NCI-H128 (cell line): ENCODE measurements around the gene KREMEN1.

Source experiments
- DNase-seq: peaks from one replicate; lab custom pipeline; 2025; ENCODE audit not compliant: unreplicated experiment; lab: John Stamatoyannopoulos, UW

Gene KREMEN1

DNA sequence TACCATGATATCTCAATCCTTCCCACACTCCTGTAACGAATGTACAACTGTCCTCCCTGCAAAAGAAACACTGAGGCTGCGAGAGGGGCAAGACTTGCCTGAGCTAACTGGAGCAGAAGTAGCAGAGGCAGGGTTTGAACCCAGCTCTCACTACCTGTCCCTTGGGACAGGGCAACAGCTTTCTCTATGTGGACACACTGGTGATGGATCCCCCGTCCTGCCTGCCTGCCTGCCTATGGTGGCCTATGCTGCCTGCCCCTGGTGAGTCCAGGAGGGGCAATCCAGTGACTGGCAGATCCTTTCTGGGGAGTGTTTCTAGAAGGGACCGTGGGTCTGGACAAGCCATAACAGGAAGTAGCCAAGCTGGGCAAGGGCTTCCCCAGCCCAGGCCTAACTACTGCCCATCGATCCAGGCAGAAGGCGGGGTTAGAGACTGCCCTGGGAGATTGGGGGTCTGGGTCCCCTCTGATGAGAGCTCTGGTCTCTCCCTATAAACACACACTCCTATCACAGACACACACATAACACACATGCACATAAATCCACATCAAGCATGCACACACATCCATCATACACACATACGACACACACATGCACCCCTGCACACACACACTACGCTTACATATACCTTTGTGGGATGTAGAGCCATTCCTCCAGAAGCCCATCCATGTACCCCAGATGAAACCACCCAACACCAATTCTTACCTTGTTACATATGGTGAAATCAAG is 131.8 kb downstream of the KREMEN1 start:
- no peak for DNase-seq

DNA sequence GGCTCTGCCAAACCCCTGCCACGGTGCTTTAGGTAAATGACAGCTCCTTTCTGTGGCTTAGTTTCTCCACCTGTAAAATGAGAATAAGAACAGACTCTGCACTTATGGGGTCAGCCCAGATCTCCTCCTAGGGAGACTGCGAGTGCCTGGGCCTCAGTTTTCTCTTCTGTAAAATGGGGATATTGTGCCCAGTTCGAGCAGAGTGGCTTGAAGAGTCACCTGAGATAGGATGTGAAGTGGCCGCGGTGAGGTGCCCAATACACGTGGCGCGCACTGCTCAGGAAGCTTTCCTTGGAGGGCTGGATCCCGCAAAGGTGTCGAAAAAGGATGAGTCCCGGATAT is 132.4 kb downstream of the KREMEN1 start:
- no peak for DNase-seq

DNA sequence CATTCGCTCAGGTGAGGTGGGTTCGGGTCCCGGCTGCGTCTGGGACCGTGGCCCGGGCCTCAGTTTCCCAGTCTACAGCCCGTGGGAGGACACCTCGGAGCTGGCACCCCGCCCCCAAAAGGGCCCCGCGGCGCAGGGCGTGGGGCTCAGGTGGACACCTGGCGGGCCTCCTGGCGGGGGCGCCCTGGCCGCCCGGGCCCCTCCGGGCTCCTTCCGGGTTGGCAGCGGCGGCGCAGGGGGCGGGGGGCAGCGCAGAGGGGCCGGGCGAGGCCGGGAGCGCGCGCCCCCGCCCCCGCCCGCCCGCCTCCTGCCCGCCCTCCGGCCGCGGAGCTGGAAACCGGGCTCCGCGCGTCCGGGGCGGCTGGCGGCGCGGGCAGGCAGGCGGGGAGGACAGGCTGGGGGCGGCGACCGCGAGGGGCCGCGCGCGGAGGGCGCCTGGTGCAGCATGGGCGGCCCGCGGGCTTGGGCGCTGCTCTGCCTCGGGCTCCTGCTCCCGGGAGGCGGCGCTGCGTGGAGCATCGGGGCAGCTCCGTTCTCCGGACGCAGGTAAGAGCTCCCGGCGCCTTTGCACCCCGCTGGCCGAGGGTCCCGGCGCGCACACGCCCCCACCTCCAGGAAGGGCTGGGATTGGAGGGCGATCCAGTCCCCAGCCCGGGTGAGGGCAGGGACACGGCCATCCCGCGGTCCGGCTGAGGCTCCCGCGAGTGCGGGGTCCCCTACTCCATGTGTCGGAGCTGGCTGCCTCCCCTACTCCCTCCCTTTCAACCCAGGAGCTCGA is 132.9 kb downstream of the KREMEN1 start, which contains the start of gene EMID1:
Gene EMID1, plus strand, starts transcription at position 303 of the 778 bp plus-strand sequence. Its CDS starts 143 bp downstream, at position 446.
- DNase-seq: no peak

DNA sequence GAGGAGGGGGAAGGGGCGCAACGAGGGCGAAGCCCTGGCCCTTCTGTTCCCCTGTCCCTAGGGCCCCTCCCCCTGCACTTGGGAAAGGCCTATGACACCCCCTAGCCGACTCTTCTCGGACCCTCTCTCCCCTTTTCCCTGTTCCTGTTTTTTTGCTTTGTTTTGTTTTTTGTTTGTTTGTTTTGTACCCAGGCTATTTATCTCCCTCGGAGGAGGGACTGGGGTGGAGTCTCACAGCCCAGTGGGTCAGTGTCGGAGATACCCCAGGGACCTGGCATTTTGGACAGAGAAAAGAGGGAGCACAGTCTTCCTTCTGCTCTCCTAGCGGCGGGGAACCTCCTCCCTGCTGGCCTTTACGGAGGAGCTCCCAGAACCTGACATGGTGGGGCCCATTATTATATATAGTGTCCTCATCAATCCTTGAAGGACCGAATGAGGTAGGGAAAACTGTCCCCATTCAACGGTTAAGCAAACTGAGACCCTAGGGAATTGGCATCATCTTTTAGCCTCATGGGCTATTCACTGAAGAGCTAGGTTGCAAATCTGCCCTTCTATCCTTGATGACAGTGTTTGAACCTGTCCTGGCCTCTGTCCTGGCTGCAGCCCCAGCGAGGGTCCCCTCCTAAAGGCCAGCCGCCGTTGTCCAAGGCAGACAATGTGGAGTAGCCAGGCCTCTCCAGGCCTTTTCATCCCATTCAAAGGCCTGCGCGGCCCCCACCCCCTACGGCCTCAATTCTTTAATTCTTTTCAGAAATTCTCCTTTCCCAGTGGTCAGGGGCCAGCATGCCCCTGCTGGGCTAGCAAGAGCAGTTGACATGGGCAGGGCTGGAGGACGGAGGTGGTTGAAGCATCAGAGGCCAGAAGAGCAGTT is 133.8 kb downstream of the KREMEN1 start:
- DNase-seq: no peak

DNA sequence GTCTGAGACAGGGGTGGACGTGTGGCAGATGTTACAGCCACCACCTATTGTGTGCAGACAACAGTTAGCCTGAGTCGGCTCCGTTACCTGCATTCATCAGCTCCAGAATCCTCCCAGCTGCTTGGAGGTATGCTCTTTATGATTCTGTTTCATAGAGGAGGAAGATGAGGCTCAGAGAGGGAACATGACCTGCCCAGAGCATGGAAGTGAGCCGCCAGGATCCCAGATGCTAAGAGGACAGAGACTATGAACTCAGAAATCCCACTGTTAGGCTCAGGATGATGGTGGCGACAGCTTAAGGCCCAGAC is 134.4 kb downstream of the KREMEN1 start:
- no peak for DNase-seq

DNA sequence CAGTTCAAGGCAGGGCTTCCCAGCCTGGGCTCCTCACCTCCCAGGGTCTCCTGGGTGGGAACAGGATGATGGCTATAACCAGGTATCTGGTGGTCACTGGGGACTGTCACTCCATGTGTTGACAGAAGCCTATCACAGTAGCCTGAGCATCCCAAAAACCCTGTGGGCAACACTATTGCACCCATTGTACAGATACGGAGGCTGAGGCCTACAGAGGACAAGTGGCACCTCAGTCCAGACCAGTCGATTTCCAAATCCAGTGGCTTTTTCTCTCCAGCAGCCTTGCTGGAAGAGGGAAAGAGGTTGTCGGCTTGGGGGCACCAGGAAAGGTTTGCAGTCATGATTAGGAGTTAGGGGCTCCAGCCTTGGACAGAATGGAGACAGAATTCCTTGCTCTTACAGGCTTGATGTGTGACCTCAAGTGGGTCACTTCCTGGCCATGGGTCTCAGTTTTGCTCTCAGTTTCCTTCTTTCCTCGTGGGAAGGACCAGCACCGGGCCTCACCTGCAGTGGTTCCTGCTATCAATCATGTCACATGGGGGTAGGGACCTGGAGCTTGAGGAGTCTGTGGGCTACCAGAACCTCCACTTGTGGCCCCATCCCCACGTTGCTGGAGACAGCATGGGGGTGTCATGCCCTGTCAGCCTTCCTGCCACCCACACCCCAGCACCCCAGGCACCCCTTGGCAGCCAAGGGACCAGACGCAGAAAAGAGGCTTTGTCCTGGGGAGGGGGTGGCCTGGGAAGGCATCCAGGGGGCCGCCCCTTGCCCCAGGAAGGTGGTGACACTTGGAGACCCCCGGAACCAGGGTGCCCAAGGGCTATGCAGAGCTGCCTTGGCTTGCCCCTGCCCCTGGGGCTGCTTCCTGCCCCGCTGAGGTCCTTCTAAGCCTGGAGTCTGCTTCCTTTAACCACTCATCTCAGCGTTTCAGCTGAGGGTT is 135.0 kb downstream of the KREMEN1 start:
- DNase-seq: no peak

DNA sequence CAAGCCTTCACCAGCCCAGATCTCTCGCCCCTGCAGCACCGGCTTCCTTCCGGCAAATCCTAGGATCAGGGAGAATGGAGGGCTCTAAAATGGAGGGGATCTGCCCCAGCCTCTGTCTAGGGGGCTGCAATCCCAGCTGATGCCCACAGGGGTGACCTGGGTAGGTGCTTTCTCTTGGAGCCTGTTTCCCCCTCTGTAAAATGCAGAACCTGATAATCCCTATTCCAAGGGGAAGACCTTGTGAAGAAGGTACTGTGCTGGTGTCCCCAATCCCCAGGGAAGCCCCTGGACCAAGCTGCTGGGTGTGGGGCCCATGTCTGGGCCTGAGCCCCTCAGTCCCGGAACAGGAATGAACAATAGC is 135.6 kb downstream of the KREMEN1 start:
- no peak for DNase-seq

DNA sequence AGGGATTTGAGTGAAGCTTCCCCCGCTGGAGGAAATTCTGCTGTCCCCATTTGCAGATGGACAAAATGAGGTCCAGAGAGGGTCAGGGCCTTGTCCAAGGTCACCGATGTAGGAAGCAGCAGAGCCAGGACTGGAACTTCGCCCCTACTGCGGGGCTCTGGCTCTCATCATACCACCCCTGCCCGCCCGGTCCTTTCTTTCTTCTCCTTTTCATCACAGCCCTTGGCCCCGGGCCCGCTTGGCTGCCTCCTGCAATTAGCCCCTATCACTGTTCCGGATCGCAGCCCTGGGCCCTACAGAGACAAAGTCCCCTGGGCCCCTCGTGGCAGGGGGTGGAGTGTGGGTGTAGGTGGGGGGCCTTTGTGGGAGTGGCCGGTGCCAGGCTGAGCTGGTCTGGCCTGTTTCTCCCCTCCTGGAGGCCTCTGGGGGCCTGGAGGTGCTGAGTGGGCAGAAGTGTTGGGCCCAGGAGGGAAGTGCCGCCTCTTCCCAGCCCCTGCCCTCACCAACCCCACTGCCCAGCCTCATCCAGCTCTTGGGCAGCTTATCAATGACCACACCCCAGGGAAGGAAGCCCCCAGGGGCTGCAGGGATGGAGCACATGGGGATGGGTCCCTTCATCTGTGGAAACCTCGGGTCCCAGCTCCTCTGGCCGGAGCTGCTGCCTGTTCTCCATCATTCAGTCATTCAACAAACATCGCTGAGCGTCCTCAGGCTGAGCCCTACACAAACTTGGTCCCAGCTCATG is 136.2 kb downstream of the KREMEN1 start:
- DNase-seq: no peak

DNA sequence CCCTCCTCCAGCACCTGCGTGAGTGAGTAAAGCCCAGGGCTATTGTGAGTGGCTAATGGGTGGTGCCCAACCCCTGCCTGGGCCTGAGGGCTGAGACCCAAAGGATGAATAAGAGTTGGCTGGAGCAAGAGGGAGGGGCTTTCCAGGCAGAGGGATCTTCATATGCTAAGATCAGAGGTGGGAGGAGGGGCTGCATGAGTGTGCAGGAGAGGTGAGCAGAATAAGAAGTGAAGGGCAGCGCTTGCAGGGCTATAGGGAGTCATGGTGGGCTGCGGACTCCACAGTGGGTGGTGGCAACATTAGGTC is 136.7 kb downstream of the KREMEN1 start:
- no peak for DNase-seq

DNA sequence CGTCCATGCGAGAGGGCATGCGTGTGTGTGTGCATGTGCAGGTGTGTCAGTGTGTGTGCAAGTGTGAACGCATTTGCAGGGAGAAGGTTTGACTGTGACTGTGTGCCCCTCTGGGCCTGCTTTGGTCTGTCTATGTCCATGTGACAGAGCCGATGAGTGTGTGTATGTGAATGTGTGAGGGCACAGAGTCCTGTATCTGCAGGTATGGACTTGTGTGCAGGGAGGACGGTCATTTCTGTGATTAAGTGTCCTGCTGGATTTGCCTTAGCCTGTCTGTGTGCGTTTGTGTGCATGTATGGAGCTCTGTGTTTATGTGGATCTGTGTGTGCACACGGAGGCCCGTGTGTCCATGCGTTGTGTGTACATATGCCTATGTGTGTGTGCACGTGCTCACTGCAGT is 138.2 kb downstream of the KREMEN1 start:
- no peak for DNase-seq

DNA sequence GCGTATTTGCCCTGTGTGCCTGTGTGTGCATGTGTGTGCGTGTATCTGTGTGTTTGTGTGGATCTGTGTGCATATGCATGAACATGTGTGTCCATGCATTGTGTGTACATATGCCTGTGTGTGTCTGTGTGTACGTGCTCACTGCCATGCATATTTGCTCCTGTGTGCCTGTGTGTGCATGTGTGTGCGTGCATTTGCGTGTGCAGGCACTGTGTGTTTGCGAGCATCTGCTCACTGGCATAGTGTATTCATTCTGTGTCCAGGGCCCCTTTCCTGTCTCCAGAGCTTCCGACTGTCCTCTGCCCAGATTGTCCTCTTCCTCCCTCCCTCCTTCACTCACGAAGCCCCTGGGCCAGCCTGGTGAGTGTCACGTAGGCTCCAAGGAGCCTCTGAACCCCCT is 138.6 kb downstream of the KREMEN1 start:
- no peak for DNase-seq

DNA sequence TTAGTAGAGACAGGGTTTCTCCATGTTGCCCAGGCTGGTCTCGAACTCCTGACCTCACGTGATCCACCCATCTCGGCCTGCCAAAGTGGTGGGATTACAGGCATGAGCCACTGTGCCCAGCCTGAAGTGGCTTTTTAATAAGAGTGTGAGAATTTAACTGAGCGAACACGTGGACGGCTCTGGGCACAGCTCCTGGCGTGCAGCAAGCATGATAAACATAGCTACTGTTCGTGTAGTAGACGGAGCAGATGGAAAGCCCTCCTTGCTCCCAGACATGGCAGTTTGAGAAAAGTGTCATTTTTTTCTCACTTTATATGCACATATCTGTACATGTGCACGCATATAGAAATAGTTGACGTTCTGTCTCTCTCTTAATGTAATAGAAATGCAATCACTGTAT is 139.9 kb downstream of the KREMEN1 start:
- DNase-seq: no peak

DNA sequence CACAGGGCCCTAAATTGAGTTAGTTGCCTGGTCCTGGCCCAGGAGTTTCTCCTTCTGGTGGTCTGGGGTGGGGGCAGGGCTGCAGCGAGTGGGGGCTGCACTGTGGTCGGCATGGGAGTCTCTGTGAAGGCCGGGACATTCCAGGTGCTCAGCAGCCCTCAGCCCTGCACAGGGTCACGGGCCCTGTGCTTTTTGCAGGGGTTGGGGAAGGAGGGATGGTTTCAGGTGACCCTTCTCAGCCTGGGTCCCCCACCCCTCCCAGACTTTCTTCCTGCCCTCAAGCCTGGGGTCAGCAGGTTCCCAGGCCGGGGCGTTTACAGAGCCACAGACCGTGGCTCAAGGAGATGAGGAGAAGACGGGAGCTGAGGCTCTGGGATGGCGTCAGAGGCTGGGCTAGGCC is 140.7 kb downstream of the KREMEN1 start:
- no peak for DNase-seq

DNA sequence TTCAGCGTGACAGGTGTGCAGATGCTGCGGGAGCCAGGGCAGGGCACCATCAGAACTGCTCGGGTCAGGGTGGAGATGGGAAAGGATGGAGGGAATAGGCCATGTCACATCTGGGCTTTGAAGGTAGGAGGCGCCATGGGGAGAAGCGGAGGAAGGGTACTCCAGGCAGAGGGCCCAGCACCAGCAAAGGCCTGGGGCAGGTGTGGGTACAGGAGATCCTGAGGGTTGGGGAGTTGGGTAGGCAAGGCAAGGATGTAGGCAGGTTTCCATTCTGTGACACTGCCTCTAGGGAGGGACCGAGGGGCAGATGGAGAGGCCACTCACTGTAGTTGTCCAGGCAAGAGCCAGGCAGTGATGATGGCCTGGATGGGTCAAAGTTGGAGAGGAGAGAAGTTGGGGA is 141.4 kb downstream of the KREMEN1 start:
- DNase-seq: no peak

DNA sequence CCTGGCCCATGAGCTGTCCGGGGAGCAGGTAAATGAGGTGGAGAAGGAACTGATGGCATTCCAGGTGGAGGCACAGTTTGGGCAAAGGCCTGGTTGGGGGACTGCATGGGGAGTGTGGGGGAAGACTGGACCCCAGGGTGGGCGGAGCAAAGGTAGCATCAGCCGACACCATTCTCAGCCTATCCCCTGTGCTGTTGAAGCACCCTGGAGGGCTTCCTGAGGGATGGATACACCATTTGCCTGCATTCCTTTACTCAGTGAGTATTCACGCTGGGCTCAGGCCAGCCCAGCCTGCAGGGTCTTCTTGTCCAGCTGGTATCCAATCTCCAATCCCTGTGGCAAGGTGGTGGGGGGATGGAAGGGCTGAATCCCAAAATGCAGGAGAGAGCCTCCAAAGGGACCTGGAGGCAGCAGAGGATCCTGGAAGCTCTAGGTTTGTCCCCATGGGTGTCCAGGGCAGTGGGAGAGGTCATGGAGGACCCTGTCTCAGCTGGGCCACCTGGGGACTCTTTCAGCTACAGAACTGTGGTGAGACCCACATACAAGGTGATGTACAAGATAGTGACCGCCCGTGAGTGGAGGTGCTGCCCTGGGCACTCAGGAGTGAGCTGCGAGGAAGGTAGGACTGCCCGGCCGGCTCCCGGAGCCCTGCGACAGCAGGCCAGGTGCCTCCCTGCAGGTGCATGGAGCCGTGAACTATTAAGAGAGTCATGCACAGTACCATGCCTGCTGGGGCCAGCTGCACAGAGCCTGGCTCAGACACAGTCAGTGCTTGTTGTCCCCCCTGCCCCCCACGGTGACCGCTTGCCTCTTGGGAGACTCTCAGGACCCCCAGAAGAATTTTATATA is 142.4 kb downstream of the KREMEN1 start:
- no peak for DNase-seq

DNA sequence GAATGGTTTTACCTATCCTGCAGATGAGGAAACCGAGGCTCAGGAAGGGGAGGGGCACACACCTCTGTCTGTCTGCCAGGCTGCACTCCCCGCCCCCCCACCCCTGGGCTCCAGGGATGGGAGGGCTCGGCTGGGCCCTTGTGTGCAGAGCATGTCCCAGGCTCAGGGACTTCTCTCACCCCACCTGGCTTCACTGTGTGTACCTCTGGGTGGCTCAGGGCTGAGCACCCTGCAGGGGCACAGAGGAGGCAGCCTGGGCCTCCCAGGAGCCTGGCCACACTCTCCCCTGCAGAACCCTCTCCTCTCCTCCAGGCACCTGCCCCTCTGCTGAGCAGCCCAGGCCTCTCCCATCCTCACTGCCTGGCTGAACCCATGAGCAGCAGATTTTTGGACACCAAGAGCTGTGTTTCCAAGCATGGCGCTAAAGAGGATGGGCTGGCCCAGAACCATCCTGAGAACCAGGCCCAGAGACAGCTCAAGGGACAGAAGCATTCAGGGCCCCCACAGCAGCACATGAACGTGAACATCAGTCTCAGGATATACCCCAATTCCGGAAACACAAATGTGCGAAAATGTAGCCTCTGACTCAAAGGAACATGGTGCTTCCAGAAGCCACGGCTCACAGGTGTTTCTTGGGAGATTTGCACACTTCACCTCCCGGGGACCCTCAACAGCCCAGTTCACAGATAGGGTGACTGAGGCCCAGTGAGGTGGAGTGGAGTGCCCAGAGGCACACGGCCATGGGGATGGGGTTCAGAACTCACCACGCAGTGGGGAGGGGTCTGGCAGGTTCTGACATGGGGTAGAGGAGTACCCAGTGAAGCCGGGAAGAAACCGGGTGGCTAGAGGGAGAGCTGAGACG is 143.4 kb downstream of the KREMEN1 start:
- DNase-seq: no peak

DNA sequence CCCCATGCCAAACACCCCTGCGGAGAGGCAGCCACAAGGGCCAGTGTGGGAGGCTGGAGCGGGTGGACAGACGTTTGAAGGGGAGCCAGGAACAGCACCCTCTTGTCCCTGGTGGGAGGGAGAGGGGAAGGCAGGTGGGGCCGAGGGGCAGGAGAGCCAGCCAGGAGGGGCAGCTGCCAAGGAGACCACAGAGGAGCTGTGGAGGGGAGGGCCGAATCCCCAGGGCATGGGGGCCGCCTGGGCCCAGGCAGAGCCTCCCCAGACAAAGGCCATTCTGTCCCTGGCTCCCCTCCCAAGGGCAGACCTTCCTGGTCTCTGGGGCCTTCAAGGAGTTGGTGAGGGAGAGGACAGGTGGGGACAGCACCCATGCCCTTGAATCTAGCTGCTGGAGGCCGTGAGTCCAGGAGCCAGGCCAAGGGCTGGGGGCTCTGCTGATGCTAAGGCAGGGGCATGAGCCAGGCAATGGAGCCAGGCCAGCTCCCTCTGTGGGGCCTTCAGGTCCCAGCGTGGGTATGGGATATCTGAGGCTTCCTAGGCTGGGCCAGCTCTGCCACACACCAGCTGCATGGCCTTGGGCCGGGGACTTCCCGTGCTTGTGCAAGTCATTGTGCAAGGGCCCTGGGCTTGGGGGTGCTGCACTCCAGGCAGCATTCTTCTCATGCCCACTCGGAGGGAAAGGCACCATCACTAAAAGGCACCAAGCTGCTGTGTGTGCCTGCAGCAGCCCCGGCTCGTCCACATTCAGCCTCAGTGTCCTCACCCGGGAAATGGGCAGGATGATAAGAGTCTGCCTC is 144.2 kb downstream of the KREMEN1 start:
- DNase-seq: no peak
